Activated T-cell treated with anti-CD3 and anti-CD28 coated beads, Interleukin-2, amount 50 U/mL, for 48 hours (primary cell): ENCODE results near the gene NINL.
"Not testable (repeated sequence)": the region's sequence is repeated elsewhere in the genome, so short reads cannot be mapped to it uniquely, and the experiment has no call there.

Source experiments
- DNase-seq, 2 experiments: peaks; one replicate each; pipeline ENCODE4 v3.0.0-alpha.2; 2020

The NINL gene

DNA sequence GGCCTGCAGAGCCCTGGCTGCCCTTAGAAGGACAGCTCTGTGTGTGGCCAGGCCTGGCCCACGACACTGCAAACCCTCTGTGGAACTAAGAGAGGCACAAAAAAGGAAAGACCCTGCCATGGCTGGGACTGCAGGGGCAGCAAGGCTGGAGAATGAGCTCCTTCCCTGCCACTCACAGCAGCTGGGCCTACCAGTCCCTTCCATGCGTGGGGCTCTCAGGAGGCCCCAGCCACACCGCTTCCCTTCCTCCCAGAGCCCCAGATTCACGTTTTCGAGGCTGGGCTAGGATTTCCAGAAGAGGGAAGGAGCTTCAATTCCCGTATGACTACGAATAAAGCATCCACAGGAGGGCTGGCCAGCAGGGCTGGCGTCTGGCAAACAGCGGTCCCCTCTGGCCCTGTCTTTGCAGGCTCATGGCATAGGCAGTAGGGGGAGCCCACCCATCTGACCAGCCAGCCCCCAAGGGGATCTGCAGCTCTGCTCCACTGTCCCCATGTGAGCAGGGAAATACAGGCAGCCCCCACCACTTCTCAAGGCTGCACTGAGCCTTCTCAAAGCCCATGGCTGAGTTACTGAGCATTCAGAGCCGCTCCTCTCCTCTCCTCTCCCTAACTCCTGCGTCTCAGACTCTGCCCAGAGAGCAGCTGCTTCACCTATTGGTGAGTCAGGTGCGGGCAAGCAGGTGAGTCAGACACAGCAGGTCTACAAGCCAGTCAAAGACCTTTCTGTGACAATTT lies 53.1 kb downstream of the NINL start:
- DNase-seq: no peak

DNA sequence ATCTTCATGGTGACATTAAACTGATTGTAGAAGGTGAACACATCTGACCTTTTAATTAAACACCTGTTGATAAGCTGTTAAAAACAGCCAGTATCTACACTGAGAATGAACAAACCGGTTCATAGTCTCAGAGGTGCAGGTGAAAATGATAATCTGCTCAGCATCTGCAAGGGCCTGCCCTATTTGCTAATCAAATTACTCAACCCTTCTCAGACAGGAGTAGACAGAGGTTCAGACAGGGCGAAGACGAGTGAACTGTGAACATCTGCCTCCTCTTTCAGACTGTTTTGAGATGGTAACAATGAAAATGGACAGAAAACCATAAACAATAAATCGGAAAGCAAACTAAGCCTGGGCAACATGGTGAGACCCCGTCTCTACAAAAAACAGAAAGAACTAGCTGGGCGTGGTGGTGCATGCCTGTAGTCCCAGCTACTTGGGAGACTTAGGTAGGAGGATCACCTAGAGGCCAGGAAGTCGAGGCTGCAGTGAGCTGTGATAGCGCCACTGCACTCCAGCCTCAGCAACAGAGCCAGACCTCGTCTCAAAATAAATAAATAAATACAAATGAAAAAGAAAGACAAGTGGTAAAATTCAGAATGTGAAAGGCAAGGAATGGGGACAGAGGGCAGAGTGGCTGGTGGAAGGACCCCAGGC lies 55.9 kb downstream of the NINL start:
- DNase-seq: no peak

DNA sequence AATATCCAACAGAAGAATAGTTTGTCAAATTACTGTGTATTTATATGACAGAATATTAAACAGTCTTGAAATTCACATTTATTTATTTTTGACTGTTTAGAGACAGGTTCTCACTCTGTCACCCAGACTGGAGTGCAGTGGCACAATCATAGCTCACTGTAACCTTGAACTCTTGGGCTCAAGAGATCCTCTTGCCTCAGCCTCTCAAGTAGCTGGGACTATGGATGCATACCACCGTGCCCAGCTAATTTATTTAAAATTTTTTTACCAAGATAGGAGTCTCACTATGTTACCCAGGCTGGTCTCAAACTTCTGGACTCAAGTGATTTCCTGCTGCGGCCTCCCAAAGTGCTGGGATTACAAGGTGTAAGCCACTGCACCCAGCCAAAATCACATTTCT lies 57.4 kb downstream of the NINL start:
- no peak for DNase-seq

DNA sequence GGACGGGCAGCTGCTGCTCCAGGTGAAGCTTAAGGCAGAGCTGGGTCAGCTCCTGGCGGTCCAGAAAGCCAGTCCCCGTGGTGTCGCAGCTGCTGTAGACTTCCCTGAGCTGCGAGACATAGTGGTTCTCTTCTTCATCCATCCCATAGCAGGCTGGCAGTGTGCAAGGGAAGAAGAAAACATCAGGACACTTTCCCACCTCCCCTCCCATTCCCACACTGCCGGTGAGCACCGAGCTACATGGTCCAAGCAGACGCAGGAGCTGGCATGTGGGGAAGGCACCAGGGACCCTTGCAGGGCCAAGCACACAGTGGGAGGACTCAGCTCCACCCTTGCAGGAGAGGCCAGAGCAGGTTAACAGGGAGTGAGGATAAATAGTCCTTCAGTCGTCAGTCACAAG lies 58.9 kb downstream of the NINL start:
- DNase-seq: no peak

DNA sequence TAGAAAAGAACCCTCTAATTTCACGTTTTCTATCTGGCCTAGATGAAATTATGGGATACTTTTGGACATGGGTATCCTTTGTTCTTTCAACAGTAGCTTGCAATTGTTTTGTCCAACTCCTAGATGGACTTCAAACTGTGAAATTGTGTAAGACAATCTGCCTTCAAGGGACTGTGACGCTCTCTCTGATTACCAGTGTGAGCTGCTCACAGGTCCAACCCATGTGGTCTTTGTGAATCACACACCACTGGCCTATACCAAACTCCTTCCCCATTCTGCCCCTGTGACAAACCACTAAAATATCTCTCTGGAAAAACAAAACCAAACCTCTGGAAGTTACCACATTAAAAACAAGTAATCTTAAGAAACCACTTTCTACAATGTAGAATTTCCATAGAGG lies 59.5 kb downstream of the NINL start:
- DNase-seq: no peak

DNA sequence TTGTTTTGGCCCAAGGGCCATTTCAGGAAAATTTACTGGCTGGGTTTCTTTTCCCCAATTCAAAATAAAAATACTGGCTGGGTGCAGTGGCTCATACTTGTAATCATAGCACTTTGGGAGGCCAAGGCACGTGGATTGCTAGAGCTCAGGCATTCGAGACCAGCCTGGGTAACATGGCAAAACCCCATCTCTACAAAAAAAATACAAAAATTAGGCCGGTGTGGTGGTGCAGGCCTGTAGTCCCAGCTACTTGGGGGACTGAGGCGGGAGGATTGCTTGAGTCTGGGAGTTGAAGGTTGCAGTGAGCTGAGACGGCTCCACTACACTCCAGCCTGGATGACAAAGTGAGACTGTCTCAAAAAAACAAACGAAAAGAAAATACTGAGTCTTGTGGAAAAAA lies 60.0 kb downstream of the NINL start:
- no peak for DNase-seq

DNA sequence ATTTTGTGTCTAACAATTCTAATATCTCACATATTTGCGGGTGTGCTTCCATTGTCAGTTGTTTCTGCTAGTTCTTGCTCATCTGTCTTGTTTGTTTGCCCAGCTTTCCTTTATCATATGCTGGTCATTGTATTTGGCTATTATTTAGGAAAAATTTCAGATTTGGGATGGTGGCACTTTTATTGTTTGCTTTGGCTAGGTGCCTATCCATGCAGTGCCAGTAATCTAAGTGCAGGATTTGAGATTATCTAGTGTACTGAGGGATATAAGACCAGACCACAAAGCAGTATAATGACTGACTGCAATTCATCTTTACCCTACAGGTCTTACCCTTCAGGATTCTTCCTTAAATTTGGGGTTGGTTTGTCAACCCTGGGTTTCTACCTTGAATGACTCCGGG lies 63.9 kb downstream of the NINL start:
- no peak for DNase-seq

DNA sequence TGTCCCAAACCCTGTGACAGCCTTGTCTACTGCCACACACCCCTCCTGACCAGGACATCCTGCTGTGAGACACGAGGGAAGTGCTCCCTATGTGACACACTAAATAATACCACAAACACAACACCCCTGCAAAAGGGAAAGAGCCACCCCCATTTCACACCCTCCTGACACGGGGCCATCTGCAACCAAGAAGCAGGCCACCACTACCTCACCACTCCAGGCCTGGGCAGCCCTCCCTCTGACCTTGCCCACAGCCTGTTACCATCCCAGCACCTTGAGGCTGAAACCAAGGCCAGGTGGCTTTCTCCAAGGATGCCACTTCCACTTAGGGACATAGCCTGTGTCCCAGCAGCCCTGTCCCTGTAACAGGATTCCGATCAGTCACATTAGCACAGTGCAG lies 68.2 kb downstream of the NINL start:
- DNase-seq: no peak

DNA sequence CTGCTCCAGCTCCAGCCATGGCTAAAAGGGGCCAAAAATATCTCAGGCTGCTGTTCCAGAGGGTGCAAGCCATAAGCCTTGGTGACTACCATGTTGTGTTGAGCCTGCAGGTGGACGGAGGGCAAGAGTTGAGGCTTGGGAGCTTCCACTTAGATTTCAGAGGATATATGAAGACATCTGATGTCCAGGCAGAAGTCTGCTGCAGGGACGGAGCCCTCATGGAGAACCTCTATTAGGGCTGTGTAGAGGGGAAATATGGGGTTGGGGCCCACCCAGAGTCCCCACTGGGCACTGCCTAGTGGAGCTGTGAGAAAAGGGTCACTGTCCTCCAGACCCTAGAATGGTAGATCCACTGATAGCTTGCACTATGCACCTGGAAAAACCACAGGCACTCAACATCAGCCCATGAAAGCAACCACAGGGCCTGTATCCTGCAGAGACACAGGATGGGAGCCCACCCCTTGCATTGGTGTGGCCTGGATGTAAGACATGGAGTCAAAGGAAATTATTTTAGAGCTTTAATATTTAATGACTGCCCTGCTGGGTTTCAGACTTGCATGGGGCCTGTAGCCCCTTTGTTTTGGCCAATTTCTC lies 70.5 kb downstream of the NINL start:
- DNase-seq: no peak

DNA sequence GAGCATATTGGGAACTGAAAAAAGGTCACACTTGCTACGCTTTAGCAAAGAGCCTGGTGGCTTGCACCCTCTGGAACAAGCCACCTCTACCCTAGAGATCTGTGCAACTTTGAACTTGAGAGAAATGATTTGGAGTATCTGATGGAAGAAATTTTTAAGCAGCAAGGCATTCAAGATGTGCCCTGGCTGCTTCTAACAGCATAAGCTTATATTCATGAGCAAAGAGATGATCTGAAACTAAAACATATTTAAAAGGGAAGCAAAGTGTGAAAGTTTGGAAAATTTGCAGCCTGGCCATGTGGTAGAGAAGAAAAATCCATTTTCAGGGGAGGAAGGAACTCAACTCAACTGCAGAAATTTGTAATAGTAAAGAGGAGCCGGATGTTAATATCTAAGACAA lies 71.1 kb downstream of the NINL start:
- no peak for DNase-seq

DNA sequence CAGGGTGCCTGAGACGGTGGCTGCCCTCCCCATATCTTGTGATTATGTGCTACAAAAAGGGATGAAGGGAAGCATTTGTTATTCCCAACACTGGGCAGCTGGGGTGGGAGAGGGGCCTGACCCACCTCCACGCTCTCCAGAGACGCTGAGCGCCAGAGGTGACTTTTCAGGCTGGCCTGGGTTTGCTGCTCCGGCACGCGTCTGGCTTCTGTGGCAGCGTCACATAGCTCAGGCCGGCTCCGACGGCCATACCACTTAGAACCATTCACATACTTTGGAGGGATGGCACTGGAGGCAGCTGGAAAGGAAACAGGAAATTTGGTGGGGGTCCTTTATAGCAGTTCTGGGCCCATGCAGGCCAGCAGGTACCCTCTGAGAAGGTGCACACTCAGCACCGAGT lies 72.6 kb downstream of the NINL start:
- DNase-seq: no peak

DNA sequence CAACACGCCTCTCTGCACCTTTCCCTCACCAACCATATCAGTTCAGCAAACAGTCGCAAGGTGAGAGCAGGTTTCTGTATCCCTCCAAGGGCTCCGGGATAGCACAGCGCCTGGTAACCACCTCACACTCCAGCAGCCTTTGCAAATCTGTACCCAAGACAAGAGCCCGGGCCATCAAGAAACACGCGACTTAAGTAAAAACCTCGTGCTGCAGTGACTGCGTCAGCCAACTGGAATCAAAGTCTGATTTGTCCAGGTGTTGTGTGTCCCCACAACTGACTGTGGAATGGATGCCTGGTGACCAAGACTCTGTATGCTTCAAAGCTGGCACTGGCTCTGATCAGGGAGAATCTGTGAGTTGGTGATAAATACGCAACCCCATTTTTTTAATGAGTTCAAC lies 74.1 kb downstream of the NINL start:
- no peak for DNase-seq

DNA sequence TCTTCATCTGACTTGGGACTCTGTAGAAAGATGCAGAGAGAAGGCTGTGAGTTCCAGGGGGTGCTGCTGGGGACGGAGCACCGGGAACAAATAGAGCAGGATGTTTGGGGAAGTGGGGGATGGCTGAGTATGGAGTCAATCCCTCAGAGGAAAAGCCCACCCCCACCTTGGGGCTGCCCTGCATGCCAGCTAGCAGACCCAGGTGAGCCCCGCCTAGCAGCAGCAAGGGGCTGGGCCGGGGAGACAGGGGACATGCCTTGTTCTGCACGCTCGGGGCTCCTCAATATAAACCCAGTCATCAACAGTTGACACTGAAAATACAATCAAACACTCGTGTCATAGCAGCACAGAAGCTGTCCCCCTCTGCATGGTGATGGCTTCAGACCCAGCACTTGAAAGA lies 74.6 kb downstream of the NINL start:
- DNase-seq: no peak

DNA sequence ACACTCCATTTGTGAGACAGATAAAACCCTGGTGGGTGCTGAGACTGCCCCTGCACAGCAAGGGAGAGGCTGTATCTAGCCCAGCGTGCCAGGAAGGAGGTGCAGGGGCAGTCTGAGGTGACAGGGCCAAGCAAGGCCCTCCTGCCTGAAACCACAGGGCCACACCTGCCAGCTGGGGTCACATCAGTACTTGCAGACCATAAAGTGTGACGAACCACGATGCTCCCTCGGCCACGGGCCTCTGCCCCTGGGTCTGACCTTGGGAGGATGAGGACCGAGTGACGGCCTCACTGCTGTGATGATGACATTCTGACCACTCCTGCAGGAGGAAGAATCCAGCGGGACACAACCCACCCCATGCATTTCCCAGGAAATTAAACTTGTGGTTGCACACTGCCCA lies 75.1 kb downstream of the NINL start:
- DNase-seq: no peak

DNA sequence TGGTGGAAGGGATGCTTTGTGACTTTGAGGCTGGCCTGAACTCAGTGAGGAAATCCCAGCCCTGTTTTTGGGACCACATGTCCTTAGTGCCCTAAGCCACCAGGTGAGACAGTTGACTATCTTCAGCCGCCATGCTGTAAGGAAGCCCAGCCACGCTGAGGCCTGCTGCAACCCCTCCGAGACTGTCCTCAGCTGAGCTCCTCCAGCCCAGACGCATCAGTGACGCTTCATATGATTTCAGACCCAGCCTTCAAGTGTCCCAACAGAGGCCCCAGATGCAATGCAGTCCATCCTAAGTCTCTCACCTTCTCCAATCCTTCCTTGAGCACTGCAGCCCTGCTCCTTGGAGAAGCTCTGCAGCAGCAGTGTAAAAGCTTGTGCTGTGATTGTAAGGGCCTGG lies 76.2 kb downstream of the NINL start:
- DNase-seq: no peak

DNA sequence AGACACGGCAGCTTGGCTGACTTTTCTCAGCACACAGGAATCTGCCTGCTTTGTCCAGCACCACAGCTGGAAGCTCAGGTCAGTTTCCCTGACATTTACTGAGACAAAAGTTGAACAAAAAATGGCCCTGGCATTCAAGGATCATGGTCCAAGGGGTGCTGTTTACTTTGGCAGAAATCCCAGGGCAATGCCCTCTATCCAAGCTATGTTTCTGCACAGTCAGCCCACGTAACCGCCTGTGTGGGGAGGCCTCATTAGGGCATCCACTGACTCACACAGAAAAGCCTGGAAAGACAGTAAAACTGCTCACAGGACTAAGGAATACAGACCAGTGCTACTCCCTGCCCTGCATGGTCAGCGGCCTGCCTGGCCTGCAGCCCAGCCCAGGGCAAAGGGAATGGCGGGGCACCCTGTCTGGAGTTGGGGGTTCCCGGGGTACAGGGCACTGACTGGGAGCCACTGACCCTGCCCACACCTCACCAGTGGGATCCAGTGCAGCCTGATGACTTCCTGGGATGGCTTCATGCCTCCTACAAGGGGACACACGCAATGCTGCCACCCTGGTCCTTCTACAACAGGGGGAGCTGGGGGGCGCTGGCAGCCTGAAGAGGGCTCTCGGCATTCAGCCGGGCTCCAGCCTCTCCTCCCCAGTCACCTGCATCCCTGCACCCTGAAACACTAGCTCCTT lies 77.1 kb downstream of the NINL start:
- DNase-seq: no peak

DNA sequence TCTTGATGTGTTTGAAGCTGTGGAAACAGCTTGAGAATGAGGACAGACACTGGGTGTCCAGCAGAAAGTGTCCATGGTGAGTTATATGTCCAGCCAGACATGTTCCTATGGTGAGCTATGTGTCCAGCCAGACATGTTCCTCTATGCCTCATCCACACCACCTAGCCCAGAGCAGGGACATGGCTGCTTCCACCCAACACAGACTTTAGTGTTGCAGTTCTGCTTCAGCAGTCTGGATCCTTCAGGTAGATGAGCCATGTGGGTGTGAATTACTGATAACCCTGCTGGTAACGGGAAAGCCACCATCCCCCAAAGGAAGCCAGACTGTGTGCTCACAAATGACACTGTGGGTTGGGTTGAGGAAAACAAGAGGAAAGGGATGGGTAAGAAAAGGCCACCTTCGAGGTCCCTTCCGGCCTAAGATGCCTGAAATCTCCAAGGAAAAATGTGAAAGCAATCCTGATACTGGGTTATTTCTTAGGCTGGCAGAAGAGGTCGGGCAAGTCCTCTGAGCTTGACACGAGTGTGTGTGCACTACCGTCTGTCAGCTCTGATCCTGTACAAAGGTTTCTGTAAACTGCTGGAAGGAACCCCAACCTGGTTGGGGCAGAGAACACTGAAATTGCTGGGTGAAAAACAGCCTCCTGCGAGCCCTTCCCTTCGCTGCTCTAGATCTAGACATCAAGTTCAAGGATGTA lies 77.8 kb downstream of the NINL start:
- no peak for DNase-seq

DNA sequence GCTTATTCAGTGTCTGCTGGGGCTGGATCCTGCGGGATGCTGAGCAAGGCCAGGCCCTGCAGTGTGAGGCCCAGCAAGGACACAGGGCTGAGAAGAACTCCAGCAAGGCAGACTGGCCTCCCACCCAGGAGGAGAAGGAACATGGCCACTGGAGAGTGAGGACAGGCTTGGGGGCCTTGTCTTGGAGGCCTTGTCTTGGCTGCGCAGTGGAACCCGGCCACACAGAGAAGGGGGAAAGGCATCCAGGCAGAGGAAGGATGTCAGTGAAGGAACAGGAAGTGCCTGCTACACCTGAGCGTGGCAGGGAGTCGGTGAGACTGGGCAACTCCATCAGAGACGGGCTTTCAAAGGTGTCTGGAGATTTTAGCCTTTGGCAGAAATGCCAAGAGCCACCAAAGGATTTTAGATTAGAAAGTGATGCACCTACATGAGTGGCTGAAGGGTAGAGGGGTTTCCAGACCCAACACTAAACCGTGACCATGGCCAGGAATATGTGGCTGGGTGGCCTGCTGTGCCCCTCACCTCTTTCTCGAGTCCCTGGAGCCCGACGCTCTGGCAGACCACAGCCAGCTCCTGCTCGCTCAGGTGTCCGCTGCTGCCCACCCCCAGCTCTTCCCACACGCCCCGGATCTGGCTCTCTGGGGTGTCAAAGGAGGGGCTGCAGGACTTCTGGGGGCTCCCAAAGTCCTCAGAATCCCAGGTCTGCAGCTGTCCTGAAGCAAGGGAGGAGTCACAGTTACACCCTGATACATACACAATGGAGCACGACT lies 80.8 kb downstream of the NINL start:
- DNase-seq: no peak

DNA sequence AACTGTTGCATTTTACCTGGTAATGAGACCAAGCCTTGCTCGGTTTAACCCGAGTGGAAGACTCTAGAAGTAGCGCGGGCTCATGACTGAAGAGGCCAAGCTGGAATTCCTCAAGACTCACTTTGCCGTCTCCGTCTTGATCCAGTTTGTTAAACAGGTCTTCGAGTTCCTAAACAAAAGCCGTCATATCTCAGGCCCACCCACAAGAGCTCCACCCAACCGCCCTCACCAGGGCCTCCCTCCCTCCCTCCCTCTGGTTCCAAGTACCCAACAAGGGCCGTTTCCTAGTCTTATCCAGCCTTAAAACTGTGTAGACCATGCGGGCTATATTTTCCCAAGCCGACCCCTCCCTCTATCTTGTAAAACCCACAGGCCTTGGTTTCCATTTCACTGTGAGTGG lies 81.4 kb downstream of the NINL start:
- no peak for DNase-seq

DNA sequence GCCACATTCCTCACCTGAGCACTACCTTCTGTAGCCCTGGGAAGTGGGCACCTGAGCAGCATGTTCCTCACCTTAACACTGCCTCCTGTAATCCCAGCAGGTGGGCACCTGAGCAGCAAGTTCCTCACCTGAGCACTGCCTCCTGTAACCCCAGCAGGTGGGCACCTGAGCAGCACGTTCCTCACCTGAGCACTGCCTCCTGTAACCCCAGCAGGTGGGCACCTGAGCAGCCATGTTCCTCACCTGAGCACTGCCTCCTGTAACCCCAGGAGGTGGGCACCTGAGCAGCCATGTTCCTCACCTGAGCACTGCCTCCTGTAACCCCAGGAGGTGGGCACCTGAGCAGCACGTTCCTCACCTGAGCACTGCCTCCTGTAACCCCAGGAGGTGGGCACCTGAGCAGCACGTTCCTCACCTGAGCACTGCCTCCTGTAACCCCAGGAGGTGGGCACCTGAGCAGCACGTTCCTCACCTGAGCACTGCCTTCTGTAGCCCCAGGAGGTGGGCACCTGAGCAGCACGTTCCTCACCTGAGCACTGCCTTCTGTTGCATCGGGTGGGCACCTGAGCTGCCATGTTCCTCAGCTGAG lies 82.2 kb downstream of the NINL start:
- not testable (repeated sequence) for DNase-seq

DNA sequence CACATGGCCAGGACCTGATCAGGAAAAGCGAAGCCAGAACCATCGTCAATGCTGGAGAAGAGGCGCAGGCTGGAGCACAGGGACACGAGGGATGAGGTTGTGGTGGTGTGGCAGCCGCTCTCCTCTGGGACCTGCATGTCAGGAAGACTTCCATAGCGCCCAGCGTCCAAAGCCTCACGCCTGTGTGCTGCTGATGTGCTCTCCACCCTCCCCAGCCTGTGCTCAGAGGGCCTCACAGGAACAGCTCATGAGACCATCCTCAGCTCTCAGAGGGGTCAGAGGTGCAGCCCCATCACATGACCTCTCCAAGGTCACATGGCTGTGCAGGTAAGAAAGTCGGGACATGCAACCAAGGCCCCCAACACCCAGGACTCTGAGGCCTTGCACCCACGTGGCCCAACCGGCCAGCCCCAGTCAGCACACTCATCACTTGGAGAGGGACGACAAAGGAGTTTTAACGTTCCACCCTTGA lies 84.4 kb downstream of the NINL start:
- no peak for DNase-seq

DNA sequence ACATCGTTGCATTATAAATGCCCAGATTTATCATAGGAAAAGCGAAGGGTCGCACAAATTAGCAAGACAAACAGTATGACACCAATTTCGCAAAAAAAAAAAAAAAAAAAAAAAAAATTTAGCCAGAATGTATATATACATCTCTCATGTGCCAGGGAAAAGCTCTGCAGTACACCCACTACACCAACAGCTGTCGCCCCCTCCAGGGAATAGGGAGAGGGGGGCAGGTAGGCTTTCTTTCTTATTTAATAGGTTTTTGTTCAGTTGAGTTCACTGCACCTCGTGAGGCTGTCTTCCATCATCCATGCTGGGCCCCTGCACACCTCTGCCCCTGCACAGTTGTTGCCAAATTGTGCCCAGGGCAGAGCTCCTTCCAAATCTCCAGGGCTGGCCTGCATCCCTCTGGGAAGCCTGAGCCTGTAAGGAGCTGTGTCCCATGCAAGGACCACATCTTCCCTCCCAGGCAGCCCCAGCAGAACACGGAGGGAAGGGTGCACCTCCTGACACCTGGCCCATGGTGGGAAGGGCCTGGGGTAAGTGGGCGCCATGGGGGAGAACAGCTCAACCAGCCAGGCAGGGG lies 85.4 kb downstream of the NINL start:
- DNase-seq: no peak
